ENCODE results near the gene SLC16A5. TPM values are rescaled to one million over a fixed set of nuclear protein-coding genes. Genes with fewer than 3 reads are reported as not detected.

The SLC16A5 gene
- total and polyA plus RNA-seq, 3 donors from 2014 or later = 6.4 to 11.1 (median 6.9) TPM

DNA sequence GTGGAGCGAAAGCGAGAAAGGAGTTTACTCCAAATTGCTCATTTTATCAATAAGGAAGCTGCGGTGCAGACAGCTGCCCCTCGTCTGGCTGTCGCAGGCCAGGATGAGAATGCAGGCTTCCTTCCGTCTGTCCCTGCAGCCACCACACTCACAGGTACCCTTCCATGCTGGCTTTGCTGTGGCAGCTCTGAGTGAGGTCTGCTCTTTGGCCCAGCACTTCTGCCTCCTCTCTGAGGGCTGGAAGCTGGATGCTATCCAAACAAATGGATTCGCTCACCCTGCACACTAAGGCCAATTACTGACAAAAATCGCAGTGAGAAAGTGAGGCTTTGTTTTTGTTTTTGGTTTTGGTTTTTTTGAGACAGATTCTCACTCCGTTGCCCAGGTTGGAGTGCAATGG, 29.0 kb downstream of the SLC16A5 start:
- no peak for DNase-seq
- TF ChIP-seq, protein P1, sequence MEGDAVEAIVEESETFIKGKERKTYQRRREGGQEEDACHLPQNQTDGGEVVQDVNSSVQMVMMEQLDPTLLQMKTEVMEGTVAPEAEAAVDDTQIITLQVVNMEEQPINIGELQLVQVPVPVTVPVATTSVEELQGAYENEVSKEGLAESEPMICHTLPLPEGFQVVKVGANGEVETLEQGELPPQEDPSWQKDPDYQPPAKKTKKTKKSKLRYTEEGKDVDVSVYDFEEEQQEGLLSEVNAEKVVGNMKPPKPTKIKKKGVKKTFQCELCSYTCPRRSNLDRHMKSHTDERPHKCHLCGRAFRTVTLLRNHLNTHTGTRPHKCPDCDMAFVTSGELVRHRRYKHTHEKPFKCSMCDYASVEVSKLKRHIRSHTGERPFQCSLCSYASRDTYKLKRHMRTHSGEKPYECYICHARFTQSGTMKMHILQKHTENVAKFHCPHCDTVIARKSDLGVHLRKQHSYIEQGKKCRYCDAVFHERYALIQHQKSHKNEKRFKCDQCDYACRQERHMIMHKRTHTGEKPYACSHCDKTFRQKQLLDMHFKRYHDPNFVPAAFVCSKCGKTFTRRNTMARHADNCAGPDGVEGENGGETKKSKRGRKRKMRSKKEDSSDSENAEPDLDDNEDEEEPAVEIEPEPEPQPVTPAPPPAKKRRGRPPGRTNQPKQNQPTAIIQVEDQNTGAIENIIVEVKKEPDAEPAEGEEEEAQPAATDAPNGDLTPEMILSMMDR (IDR thresholded peaks at IDR 0.05) = no peak
- no peak for TF ChIP-seq POLR2A (IDR thresholded peaks at IDR 0.05)
- Histone ChIP-seq H3K9me3 (no peaks in the 10 kb centered on the region), H3K4me1 (peaks cover 9% of the 10 kb centered on the region), H3K36me3 (ENCODE audit: low read depth, missing control alignments) (no peaks in the 10 kb centered on the region), H3K4me3 (no peak overlapping the region), H3K27me3 (no peaks in the 10 kb centered on the region), H3K27ac (no peak overlapping the region)
- whole genome bisulfite sequencing, 2 donors = 62 to 73% methylated on average over 9 of the region's 9 CpGs
- intact Hi-C loops (cut with DNase I; ENCODE audit: low total_unique reads) = loop anchor here (10.0 kb wide), 2 partner anchors 88 to 152 kb away; partner anchors contain the start of gene NUP85

DNA sequence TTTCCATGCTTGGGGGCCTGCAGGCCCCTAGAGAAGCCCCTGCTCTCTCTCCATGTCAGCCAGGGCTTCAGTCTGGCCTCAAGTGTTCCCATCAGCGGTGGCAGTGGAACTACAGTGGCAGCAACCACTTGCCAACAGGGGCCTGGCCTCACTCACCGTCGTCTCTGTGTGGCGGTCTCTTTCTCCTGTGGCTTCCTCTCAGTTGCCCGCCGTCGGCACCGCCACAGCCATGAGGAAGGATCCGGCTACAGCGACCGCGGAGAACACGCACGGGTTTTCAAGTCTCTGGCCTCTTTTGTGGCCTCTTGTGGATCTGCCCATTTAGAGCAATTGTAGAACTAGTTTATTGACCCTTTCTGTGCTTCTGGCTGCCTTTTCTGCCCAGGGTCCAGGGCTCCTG, 30.6 kb downstream of the SLC16A5 start:
- no peaks in the 10 kb centered on the region for H3K27me3 ChIP-seq
- intact Hi-C loops (cut with DNase I; ENCODE audit: low total_unique reads) = loop anchor here (10.0 kb wide), 2 partner anchors 86 to 154 kb away; partner anchors contain the start of gene NUP85
- WGBS, 2 donors = 88 to 91% methylated on average over 6 to 14 of the region's 14 CpGs
- H3K9me3 ChIP-seq = no peaks in the 10 kb centered on the region
- peaks cover 9% of the 10 kb centered on the region for H3K4me1 ChIP-seq
- H3K36me3 ChIP-seq (ENCODE audit: low read depth, missing control alignments) = no peaks in the 10 kb centered on the region
- DNase-seq = no peak
- no peak overlapping the region for H3K4me3 ChIP-seq
- no peak overlapping the region for H3K27ac ChIP-seq
- TF ChIP-seq, protein P1 (IDR thresholded peaks at IDR 0.05) = no peak
- TF ChIP-seq POLR2A (IDR thresholded peaks at IDR 0.05) = no peak

DNA sequence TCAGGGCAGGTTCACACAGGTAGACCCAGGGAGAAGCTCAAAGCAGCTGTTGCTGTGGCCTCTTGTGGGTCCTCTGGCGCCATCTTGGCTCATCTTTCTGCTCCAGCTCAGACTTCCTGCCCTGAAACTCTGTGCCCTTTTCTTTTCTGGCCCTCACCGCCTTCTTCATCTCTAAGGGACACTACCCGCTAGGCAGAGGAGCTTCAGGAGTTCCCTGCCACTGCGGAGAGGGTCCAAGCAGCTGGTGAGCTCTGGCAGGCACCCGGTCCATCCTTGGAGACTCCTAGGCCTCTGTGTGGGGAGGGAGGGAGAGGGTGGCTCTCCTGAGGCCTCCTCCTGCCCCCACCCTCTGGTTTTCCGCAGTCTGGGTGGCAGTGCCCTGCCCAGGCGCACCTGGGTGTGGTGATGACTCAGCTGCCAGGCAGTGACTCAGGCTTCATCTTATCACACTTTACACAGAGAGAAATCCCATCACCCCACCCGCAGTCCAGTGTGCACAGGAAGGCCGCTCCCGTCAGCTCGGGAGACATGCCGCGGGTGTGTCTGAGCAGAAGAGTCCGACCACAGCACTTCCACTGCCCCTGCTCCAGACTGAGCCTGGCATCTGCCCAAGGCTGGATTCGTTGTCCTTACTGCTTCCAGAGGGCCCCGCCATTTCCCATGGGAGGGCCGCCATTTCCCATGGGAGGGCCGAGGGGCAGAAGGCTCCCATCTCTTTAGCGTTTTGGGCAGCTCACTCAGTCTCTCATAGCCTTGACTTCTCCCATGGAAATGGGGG, 36.5 kb downstream of the SLC16A5 start:
- Histone ChIP-seq H3K4me1 (no peaks in the 10 kb centered on the region), H3K4me3 (no peak overlapping the region), H3K9me3 (no peaks in the 10 kb centered on the region), H3K27ac (no peak overlapping the region), H3K27me3 (no peaks in the 10 kb centered on the region), H3K36me3 (ENCODE audit: low read depth, missing control alignments) (no peaks in the 10 kb centered on the region)
- DNase-seq = no peak
- TF ChIP-seq, protein P1 (IDR thresholded peaks at IDR 0.05) = no peak
- no peak for TF ChIP-seq POLR2A (IDR thresholded peaks at IDR 0.05)
- 80 to 88% methylated on average over 15 to 19 of the region's 19 CpGs for WGBS, 2 donors
- intact Hi-C loops (cut with DNase I; ENCODE audit: low total_unique reads) = no loop called here

DNA sequence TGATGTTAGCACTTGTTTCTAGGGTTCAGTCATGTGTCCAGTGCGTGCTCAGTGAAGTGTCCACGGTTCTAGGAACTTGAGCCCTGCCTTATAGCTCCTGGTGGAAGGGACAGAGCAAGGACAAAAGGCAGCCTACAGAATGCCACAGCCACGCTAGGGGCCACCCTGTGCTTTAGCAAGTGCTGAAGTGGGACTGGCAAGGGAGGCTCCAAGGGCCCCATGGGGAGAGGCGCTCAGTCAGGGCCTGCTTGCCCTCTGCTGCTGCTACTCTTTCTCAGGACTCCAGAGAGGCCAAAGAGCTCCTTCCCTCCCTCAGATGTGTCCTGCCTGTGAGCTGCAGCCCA, 37.0 kb downstream of the SLC16A5 start:
- intact Hi-C loops (cut with DNase I; ENCODE audit: low total_unique reads) = no loop called here
- no peak for TF ChIP-seq POLR2A (IDR thresholded peaks at IDR 0.05)
- TF ChIP-seq, protein P1 (IDR thresholded peaks at IDR 0.05) = no peak
- H3K9me3 ChIP-seq = no peaks in the 10 kb centered on the region

DNA sequence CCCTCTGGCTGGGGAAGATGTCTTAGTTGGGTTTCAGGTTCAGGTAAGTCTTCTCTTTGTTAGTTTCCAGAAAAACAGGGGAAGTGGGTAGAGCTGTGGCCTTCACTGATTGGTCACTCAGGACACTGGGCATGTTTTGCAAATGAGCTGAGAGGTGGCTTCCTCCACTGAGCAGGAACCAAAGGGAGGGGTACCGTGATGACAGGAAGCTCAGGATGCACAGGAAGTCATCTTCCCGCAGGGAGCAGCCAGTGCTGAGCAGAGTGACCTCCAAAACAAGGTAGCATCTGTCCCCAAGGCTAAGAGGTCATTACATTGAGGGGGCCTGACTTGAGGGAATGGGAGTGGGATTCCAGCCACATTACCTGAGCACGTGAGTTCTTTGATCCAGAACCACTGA, 38.2 kb downstream of the SLC16A5 start:
- Histone ChIP-seq H3K36me3 (ENCODE audit: low read depth, missing control alignments) (no peaks in the 10 kb centered on the region), H3K4me1 (no peaks in the 10 kb centered on the region), H3K27ac (no peak overlapping the region), H3K9me3 (no peaks in the 10 kb centered on the region), H3K27me3 (no peaks in the 10 kb centered on the region), H3K4me3 (no peak overlapping the region)
- TF ChIP-seq, protein P1 (IDR thresholded peaks at IDR 0.05) = no peak
- TF ChIP-seq POLR2A (IDR thresholded peaks at IDR 0.05) = no peak
- WGBS, 2 donors = 60 to 65% methylated on average over 3 of the region's 3 CpGs
- no peak for DNase-seq
- intact Hi-C loops (cut with DNase I; ENCODE audit: low total_unique reads) = no loop called here

More for the DNA sequence above, 37.0 kb downstream of the SLC16A5 start:
- WGBS, 2 donors = 96 to 100% methylated on average over 4 of the region's 4 CpGs
- DNase-seq = no peak
- H3K27me3 ChIP-seq = no peaks in the 10 kb centered on the region
- H3K4me1 ChIP-seq = no peaks in the 10 kb centered on the region
- H3K27ac ChIP-seq = no peak overlapping the region
- H3K36me3 ChIP-seq (ENCODE audit: low read depth, missing control alignments) = no peaks in the 10 kb centered on the region
- H3K4me3 ChIP-seq = no peak overlapping the region
